Epithelial cell of esophagus (primary cell): Measurements from ENCODE around the gene PERCC1.

Source experiments
- DNase-seq: peaks from one replicate; pipeline ENCODE4 v3.0.0; 2010; ENCODE audit warnings: low read depth
- H3K4me3 ChIP-seq: 2 replicates; pipeline ENCODE4 v1.5.1; 2011; ENCODE audit warnings: mild to moderate bottlenecking, low read length, control low read depth
- TF ChIP-seq, protein P1 (sequence below): IDR thresholded peaks from 2 replicates; pipeline ENCODE4 v1.5.1; 2011; ENCODE audit warnings: low read depth, mild to moderate bottlenecking, low read length, control low read depth, inconsistent platforms; ENCODE audit not compliant: insufficient read depth; ENCODE audit errors: missing control alignments

PERCC1 gene

DNA sequence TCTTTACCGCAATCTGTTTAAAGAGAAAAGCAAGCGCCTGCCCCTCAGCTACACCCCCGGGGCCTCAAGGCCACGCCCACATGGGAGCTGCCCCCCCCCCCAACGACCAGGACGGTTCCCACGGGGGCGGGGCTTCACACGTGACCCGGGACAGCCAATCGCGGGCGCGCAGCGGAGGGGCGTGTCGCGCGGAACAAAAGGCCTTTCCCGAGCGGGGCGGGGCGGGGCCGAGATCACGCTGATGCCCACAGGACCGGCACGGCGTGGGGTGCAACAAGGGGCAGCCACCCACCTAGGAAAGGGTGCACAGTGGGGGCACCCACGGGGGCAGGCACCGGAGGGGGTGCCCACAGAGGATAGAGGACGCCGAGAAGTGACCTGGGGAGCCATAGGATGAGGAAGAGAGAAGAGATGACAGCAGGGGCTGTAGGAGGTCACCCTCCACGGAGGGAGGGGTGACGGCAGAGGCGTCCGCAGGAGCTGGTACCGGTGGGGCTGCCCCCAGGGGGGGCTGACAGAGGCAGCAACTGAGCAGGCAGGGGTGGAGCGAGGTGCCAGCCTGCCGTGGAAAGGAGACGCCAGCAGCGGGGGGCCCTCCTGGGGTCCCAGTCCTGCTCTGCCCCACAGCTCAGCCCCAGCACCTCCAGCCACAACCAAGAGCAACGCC lies 22.6 kb upstream of the PERCC1 start:
- TF ChIP-seq, protein P1, sequence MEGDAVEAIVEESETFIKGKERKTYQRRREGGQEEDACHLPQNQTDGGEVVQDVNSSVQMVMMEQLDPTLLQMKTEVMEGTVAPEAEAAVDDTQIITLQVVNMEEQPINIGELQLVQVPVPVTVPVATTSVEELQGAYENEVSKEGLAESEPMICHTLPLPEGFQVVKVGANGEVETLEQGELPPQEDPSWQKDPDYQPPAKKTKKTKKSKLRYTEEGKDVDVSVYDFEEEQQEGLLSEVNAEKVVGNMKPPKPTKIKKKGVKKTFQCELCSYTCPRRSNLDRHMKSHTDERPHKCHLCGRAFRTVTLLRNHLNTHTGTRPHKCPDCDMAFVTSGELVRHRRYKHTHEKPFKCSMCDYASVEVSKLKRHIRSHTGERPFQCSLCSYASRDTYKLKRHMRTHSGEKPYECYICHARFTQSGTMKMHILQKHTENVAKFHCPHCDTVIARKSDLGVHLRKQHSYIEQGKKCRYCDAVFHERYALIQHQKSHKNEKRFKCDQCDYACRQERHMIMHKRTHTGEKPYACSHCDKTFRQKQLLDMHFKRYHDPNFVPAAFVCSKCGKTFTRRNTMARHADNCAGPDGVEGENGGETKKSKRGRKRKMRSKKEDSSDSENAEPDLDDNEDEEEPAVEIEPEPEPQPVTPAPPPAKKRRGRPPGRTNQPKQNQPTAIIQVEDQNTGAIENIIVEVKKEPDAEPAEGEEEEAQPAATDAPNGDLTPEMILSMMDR, result no peak
- H3K4me3 ChIP-seq, result peak overlapping the region; percentile 52
- peak; percentile 87 for DNase-seq

DNA sequence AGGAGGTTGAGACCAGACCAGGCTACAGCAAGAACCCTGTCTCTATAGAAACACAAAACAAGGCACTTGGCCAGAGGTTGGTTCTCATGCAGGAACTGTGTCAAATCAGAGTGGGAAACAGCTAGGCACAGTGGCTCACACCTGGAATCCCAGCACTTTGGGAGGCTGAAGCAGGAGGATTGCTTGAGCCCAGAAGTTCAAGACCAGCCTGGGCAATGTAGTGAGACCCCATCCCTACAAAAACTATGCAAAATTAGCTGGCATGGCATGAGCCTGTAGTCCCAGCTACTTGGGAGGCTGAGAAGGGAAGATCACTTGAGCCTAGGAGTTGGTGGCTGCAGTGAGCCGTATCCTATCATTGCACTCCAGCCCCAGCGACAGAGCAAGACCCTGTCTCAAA lies 18.0 kb upstream of the PERCC1 start:
- DNase-seq, result no peak
- no peak overlapping the region for H3K4me3 ChIP-seq
- TF ChIP-seq, protein P1, result no peak

DNA sequence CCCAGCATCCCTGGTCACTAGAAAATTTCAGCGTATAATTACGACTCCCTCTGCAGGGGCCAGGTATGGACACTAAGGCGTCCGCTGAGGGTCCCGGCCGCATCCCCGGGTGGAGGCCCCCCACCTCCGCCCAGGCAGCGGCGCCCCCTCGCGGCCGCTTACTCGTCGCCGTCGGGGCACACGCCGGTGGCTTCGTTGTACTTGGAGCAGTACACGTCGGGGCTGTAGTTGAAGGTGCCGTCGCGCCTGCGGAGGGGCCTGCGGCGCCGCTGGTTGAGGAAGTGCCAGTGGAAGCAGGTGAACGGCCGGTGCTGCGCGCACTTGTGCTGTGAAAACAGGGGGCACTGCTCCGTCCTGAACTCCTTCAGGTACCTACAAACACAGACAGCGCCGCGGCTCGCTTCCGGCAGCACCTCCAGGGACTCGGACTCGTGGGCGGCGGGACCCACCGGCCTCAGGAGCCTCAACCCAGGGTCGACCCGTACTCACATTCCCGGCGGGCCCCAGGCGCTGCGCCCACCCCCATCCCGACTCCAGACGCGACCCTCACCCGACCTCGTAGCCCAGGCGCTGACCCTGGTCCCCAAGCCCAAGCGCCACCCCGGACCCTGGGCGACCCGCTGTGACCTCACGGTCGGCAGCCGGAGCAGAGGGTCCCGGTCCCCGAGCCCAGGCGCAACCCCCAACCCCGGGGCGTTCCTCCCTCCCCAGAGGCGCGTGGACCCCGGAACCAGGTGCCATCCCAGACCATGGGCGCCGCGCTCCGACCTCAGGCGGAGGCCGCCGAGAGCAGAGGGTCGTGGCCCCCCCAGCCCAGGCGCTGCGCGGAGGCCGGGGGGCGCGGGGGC lies 17.0 kb upstream of the PERCC1 start:
- DNase-seq, result peak; percentile 52
- TF ChIP-seq, protein P1, result no peak
- peak overlapping the region; percentile 74 for H3K4me3 ChIP-seq

DNA sequence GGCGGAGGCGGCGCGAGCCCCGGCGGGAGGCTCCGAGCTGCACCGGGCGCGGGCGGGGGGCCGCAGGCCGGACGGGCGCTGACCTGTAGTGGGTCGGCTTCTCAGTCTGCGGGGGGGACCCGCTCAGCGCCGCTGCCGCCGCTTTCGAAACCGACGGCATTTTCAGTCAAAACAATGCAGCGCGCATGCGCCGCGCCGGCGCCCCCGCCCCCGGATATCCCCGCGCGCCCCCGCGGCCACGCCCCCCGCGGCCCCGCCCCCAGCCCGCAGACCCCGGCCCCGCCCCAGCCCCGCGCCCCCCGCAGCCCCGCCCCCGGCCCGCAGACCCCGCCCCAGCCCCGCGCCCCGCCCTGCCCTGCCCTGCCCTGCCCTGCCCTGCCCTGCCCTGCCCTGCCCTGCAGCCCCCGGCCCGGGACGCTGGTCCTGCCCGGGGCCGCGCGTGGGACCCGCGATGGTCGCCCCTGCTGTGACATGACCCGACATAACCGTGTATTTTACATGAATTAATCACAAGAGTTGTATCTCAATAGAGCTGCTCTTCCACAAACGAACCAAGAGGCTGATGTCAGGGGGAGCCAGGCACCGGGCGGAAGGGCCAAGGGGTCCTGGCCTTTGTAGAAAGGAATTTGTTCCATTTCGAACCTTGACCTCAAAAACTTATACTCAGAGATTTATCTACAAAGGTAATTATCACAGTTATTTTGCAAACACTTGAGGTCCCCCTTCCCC lies 16.2 kb upstream of the PERCC1 start, which contains the start of gene UNKL:
TSS of gene UNKL (minus strand) at position 173 of the 729 bp plus-strand sequence. CDS start at position 160, 13 bp downstream.
- TF ChIP-seq, protein P1, result no peak
- DNase-seq, result peak; percentile 37
- H3K4me3 ChIP-seq, result peak within 1 kb of the TSS; percentile 74

DNA sequence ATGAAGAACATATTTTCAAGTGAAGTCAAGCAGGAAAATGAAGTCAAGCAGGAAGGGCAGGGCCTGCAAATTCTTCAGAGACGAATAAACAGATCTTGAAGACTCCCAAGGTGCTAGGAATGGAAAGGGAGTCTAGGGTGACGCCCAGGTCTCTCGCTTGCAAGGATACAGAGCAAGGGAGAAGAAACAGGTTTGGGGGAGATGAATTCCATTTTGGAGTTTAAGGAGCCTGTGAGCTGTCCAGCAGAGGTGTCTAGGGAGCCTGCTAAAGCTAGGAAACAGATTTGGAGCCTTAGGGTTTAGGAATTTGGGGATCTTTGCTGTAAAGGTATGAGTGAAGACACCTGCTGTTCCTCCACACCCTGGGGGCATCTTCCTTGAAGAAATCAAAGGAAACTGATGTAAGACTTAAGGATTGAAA lies 14.3 kb upstream of the PERCC1 start:
- H3K4me3 ChIP-seq, result no peak overlapping the region
- peak; percentile 62 for DNase-seq
- TF ChIP-seq, protein P1, result no peak

DNA sequence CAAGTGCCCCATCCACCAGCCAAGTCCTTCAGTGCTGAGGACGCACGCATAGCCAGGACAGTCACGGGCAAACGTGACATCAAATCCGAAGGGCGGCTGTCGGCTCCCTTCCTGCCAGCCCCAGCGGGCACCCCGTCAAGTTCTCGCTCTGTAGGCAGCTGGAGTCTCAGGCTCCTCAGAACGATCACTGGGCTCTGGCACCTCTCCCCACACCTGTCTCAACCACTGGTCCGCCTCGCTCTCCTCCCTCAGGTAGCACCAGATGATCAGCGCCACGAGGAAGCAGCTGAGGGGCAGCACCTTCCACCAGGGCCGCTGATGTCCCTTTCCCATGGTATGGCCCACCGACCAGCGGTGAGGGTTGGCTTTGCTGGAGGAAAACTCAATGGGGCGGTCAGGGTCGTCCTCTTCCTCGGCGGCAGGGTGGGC lies 10.8 kb upstream of the PERCC1 start:
- DNase-seq, result no peak
- peak overlapping the region; percentile 90 for H3K4me3 ChIP-seq
- TF ChIP-seq, protein P1, result no peak
